ENCODE measurements around the gene GMDS.

GMDS gene

DNA sequence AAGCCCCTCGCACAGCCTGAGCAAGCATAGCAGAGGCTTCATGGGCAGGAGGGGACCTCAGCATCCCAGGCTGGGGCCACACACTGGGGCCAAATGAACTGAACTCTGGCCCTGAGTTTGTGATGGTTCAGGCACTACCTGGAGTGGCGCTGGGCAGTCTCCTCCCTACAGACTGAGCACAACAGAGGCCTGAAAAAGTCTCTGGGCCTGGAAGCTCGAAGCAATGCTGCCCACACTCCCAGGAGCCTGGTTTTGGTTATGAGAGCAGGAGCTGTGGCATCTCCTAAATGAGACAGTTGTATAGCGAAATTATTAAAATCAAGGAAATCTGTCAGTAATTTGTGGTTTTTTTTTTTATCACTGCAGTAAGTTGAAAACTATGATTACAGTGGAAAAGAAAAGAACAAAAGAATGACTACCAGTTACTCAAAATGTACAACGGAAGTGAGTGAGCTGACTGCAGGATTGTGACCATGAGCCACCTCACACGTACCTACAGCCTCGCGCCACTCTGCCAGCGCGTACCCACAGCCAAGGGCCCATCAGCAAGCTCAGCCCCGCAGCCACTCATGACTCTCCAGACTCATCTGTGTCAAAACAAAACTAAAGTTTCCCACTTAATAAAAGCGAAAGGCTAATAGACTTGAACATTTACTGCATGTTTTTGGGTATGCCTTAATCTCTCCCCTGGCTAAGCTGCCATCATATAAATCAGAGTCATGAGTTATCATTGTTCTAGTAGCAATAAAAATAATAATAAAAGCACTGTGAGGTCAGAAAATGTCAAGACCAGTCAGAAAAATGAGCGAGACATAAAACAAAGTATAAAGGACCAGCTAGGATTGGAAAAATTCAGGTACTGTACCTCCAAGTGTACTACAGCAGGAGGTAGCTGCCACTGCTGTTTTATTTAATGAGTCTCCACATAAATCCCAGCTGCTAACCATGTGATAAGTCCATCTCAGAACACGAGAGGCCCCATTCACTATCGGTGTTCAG, 458.7 kb downstream of the GMDS start:
- no peak for DNase-seq

DNA sequence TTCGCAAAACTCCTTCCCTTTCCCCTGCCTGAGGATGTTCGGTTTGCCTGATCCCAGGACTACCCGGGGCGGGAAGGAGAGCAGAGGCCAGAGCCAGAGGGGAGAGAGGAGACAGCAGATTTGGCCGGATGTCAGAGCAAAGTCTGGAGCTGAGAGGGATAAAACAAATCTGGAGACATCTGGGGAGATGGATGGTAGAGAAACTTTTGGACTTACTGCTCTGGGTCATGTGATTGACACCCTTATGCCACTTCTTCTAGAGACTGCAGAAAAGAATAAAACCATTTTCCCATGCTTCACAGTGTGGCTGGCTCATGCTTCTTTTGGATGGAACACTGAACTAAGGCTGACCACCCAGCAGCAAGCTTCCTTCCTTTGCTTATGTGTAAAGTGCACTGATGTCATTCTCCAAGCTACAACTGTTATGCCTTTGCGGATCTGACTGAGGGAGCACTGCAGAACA, 461.0 kb downstream of the GMDS start:
- no peak for DNase-seq

DNA sequence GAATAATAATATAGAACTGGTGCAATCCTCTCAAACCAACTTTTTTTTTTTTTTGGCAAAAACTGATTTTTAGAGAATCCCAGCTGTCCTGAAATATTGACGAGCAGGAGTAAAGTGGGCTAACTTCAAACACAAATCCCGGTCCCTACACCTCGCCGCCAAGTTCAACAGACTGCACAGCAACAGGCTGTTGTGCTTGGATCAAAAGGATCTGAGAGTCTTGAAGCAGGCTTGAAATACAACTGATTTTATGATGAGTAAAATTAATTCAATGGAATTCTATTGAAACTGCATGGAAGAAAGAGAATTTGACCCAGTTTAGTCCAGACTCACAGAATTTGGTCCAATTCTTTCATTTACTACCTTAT, 463.6 kb downstream of the GMDS start:
- DNase-seq = no peak

DNA sequence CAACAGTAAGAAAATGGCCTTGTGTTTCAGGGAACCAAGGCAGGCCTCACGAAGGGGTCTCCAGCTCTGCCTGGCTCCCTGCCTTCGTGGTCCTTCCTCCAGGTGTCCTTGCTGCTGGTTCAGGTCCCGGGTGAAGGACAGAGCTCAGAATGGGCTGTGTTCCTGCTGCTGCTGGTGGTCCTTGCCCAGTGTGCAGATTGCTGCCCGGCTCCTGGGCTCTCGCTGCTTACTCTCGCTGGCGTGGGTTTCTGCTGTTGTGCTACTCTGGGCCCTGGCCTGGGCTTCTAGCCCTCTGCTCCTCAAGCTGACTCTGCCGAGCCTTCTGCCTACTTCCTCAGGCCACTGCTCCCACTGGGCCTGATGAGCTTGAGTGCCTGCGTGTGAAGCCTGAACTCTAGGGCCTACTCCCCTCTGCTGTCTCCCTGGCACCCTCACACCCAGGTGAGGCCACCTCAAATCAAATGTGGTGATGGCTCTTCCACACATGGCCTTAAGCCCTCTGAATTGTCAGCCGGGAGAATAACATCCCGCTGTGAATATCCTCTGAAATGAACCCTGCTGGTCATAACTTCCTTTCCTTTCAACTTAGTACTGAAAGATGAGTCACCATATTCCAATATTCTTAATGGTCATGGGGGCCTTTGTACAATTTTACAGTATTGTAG, 464.1 kb downstream of the GMDS start:
- no peak for DNase-seq

DNA sequence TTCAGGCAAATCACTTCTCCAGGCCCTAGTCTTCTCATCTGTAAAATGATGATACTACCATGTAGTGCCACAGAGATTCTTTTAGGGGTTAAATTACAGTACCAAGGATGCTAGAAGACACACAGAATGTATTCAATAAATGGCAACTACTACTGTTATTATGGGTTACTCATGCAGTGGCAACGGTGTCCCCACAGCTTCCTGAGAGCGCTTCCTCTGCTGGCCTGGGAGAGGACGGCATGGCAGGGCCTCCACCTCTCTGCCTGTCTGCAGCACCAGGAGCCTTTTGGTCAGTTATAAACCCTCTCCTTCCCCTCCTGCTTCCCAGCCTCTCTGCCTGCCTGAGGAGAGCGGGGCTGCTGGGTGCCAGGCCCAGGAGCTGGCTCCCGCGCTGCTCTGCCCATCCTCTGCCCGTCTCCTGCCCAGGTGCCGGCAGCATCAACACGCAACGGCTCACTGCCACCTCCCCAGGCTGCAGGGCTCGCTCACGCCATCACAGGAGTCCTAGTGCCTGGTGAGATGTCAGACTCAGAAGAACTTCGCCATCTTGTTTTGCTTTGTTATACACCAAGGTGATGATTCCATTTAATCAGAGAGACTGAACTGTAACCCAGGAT, 465.0 kb downstream of the GMDS start:
- no peak for DNase-seq

DNA sequence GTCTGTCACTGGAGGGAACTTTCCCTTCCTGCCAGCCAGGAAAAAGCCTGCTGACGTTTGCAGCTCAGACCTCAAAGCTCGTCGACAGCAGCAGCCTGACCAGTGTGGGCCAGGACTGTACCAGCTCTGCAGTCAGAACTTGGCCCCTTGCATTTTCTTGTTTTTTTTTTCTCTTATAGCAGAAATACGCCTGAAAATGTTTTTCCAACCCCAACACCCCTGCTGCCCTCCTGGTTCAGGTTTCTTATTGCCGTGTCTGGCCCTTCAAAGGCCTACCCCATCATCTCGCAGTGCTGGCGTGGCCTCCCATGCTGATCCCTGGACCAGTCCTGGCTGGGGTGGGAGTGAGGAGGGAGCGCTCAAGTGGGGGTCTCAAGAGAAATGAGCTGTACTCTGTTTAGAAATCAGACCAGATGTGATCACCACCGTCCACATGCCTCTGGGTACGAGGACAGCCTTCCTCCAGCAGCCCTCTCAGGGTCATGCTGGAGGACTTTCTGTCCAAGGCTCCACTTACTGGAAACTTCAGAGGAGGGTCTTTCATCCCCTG, 466.6 kb downstream of the GMDS start:
- no peak for DNase-seq

DNA sequence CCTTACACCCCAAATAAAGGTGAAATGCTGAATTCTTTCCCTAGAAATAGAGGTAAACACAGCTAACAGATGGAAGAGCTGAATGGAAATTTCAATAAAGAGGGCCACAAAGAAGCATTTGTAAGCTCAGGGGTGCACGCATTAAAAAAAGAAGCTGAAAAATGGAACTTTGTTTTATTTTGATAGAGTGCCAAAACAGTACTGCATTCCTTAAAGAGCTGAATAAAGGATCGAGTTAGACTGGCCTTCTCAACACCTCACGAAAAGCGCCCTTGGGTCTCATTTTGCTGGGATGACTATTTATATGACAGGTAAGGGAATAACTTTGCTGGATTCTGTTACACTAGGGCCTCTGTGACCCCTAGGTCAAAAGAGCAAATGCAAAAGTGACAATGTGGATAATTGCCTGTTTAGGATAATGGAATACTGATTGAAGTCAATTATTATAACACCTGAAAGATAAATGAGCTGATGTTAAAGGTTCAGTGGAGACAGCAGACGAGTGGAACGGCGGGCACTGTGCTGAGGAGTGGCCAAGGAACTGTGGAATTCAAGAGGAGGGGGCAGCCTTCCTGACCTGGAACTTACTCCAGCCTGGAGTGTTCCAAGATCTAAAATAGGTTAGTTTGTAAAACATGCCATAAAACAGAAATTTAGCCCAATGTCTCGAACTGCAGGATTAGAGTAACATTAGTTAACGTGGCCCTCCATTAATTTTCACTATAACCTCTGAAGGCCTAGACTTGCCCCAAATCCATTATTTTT, 467.3 kb downstream of the GMDS start:
- no peak for DNase-seq

DNA sequence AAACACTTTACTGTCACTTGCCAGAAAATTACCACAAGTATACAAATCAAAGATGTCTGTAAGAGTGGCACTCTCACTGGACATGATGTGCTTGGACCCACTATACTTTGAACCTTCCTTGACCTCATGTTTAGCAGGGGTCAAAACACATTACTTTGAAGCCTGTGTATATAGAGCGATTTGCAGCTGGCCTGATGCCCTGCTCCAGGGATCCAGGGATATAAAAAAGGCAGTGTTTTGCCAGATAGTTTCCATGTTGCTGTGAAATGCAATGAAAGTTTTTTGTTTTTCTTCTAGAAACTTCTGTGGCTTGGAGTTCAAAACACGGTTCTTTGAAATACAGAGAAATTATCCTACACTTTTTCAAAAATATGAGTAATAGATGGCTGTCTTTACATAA, 470.0 kb downstream of the GMDS start:
- no peak for DNase-seq

DNA sequence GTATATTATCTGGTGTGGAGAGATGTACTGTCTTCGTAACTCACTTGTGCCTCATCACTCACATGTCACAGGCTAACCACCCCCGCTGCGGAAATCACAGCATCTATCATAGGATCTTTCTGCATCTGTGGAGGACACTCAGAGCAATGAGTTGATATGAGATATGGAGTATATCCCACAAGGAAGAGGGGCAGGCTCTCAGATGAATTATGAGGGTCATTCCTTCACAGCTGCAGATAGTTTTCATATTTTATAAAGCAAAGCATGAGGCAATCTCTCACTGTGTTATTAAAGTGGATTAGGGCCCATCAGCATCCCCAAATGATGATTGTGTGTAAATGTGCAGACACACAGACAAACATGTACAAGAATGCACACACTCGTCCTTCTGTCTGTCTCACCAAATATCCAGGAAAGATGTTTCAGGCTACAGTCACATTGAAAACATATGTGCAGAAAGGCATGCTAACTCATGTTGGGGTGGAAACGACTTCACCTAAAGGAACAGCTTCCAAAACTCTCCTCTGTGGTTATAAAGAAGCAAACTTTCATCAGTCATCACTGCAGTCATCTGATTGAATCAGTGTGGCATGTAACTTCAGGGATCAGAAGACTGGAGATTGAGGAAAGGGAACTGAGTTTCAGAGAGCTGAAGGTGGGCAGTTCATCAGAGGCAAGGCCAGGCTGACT, 471.0 kb downstream of the GMDS start:
- DNase-seq = no peak

DNA sequence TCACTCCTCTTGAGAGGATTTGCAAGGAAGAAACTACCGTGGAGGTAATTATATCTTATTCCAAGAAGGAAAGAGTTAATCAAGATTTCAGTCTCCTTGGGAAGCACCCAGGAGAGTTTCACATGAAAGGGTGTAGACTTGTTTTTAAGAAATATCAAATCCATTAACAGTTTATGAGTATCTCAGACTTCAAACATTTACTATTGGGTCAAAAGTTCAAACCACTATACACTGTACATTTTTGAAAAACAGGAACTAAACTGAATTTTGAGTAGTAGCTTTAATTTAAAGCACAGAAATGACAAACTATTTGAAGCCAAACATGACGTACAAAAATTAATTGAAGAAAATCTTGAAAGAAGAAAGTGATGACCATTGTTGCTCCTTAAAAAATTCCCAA, 471.7 kb downstream of the GMDS start:
- no peak for DNase-seq

DNA sequence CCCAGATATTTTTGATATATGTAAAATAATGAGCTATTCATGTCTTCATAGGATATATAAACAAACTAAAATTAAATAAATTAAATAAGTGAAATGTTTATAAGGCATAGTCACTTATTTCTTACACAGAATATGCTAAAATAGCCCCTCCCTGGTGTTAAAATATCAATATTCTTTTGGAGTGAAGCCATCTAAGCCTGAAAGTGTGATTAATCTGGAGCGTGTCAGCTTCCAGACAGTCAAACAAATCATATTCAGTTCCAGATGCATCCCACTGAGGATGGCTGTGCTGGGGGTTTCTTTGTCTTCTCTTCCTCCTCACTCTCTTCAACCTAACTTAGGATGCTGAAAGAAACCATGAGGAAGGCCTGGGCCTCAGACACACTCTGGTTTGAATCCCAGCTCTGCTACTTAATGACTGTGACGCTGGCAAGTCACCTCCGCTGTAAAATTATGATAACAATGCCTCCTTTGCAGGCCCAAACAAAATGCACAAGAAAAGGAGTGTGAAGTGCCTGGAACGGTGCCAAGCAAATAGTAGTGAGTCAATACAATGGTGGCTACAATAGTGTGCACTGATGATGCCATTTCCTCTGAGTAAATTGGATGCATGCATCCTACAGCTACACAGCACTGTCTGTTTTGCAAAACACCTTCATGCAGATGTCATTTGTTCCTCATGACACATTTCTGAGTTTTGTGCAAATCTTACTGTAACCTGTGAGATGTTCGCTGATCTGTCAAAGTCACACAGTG, 474.3 kb downstream of the GMDS start:
- DNase-seq = peak; percentile 14

DNA sequence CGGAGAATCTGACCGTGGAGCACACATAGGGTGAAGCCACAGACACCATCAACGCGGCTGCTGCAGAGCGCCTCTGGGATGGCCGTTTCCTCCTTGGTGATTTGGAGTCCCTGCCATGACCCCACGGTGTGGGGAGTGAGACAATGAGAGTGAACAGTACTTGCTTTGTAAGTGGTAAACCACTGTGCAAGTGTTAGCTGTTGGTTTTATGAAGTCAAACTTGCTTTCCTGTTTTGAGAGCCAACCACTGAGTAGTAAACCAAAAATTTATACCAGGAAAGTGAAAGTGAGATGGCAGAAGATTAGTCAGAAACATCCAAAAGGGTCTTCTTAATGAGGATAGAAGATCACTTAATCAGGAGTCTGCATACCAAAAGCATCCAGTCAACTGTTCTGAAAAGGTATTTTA, 475.0 kb downstream of the GMDS start:
- no peak for DNase-seq

DNA sequence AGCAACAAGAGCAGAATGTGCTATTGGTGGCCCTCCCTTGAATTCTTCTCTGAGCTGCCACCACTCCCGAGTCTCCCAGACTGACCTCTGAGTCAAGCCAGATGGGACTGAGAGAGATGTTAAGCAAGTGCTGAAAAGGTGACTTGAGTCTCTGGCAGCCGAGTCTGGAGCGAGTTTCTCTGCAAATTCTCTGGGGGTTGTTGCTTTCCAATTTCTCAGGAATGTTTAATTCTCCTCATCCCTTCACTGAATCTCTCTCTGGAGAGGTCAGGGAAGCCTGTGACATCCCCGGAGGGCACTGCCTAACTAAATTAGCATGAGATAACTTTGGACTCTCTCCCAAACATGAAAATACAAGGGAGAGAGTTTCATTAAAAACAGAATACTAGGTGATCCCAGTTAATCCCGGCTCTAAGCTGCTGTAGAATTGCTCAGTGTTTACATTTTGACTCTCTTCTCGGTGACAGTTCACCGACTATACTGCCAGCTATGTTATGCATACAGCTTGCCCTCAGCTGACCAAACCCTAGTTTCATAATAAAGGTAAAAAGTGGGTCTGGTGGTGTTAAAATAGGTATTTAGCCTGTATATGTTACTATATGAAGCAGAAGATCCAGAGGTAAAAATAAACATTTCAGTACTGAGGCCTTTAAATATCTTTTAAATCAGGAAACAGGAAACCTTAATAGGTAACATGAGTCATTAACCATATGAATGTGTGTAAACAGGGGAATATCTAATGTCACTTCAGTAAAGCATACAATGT, 477.7 kb downstream of the GMDS start:
- no peak for DNase-seq

DNA sequence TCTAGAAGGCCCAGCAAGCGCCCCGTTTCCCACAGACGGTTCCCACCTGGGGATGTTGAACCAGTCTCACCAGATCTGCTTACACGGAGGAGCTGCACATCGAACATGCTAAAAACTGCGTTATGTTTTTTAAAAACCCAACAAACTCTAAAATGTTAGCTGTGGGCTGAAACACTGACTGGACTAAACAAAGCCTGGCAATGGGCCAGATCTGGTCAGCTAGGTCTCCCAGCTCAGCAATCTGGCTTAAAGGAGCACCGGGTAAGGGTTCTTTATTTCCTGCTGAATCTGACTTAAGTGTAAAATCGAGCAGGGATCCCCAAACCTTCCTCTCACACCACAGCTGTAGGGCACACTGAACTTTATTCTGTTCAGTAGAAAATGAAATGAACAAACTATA, 478.8 kb downstream of the GMDS start:
- no peak for DNase-seq

DNA sequence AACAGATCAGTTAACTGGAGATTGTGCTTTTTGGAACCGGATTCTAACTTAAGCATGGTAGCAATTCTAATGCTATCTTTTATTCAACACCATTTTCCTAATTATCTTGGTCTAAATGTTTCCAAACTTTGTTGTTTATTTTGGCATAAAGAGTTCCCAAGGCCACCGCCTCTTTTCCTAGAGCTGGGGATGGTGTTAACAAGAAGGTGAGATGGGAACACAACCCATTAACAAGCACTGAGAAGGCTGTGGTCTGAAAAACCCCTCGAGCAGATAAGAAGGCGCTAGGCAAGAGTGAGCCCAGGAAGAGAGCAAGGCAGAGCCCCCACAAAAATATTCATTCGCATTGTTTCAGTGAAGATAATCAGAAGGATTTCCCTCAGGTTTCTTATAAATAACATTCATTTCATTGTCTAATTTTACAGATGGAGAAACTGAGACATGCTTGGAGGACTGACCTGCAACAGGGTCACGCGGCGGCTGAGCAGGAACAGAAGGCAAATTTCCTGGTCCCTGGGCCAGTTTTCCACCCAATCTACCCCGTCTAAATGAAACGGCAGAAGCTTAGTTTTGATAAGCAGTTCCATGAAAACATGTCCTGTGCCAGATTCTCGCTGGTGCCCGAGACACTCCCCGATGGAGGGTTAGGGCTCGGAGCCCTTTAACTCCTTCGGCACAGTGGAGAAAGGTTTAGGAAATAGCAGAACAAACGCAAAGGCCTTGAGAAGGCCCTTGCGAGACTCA, 480.1 kb downstream of the GMDS start:
- no peak for DNase-seq

DNA sequence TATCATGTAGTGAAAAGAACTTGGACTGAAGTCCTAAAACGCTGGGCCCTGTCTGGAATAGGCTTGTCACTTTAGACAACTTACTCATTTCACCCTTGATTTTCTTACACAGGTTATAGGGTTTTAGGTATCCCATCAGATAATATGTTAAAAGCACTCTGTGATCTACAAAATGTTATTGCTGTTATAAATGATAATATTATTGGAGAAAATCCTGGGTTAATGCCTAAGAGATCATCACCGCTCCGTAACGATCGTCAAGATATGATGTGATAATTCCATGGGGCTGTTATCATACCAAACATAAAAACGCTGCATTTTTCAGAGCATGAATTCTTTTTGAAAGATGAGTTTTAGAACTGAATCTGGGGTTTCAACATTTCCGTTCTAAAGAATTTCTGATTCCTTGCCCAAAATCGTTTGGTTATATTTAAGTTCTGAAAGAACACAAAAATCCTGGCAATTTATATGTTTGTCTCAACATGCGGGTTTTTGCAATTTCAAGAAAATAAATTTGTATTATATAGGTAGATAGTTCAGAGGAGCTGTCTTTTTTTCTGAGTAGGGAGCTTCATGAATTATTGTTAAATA, 480.9 kb downstream of the GMDS start:
- no peak for DNase-seq

DNA sequence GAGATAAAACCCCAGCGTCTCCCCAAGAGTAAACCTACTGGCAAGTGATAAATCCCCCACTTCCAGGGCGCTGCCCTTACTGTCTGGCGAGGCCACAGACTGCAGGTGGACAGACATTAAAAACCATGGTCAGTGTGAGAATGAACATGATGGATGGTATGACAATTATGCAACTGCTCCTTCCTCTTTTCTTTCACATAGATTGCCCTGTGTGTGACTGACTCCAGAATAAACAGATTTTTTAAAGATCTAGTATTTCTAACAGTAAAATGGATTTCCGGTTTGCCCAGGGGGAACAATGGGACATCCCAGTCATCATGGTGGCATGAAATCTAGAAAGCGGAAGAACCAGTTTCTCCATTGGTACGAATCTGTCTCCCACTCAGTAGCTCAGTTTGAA, 482.0 kb downstream of the GMDS start:
- no peak for DNase-seq

DNA sequence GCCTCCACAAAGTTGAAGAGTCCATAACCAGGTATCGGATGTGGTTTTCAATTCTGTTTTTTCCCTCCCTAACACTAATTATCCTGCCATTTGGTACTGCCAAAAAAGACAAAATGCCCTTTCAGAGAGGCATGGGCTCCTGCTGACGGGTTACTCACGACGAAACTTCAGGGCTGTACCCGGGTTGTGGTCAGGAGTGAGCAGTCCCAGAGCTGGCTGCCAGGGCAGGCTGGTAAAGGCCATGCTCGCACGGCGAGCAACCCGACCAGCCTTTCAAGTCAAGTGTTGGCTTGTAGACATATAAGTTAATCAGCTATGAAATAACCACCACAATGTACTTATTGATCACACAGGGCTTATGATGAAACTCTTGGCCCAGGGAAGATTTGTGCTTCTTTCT, 483.2 kb downstream of the GMDS start:
- no peak for DNase-seq

DNA sequence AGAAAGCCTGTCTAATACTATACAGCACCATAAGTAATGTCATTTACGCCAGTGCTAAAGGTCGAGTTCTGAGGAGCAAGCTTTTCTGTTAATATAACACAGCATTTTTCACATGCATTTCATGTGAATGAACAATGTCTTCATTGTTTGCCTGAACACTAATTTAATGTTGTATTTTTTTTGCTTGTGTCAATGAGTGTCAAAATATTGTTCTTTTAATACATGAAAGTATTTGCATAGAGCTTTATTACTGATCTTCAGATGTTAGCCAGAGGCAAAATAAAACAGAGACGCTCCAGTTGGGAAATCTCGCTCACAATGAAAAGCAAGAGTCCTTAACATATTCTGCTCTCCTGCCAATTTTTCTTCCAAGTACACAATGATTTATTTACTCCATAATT, 483.9 kb downstream of the GMDS start:
- DNase-seq = no peak
